B cell (primary cell): Measurements from ENCODE around the gene STON2. TPM values are rescaled to one million over a fixed set of nuclear protein-coding genes. Genes with fewer than 3 reads are reported as not detected.

Experiments
- ATAC-seq: fragments of 200-7000 bp; cut with Tn5 transposase; one replicate; pipeline ENCODE4 v1.10.0; 2021; ENCODE audit warnings: low read depth, mild to moderate bottlenecking, moderate number of reproducible peaks, moderate library complexity
- CTCF ChIA-PET: fragments of 350-600 bp; sonication (Branson Sonifier 250); formaldehyde crosslinking; loops from one replicate; lab custom pipeline; 2021; ENCODE audit warnings: antibody characterized with exemption, inconsistent platforms; lab: Charles Lee
- POLR2A ChIA-PET: fragments of 350-600 bp; sonication (Branson Sonifier 250); formaldehyde crosslinking; loops from one replicate; lab custom pipeline; 2021; ENCODE audit warnings: antibody characterized with exemption; lab: Charles Lee
- DNase-seq: peaks from one replicate; pipeline ENCODE4 v3.0.0; 2013
- H2AFZ ChIP-seq: 2 replicates; pipeline ENCODE4 v1.6.1; 2012; ENCODE audit warnings: mild to moderate bottlenecking, low read depth, low read length; ENCODE audit not compliant: insufficient read depth, poor library complexity, severe bottlenecking
- H3K27ac ChIP-seq, 2 donors: 1 replicate in 1 of 2; 2 replicates in 1 of 2; pipeline ENCODE4 v1.5.1; 2012 to 2013; ENCODE audit warnings: low read length in 2 of 2, mild to moderate bottlenecking in 2 of 2, moderate library complexity in 1 of 2
- H3K27me3 ChIP-seq, 4 experiments: fragments of 200-600 bp in 1 of 4; sonication (generic) in 1 of 4; replicated peaks in 1 of 4; 1 replicate in 2 of 4; 2 replicates in 2 of 4; pipeline versions ENCODE4 v1.6.1 to v1.7.0; 2013 to 2016; ENCODE audit warnings: low read length in 3 of 4, mild to moderate bottlenecking in 2 of 4, mixed read lengths in 1 of 4, moderate library complexity in 1 of 4; ENCODE audit not compliant: insufficient read depth in 4 of 4, control insufficient read depth in 3 of 4; ENCODE audit errors: control extremely low read depth in 1 of 4
- H3K36me3 ChIP-seq, 2 experiments: replicated peaks in 1 of 2; 1 replicate in 1 of 2; 2 replicates in 1 of 2; pipeline versions ENCODE4 v1.6.1 to v1.7.1; 2013; ENCODE audit warnings: low read length in 1 of 2; ENCODE audit not compliant: insufficient read depth in 2 of 2, control insufficient read depth in 1 of 2; ENCODE audit errors: control extremely low read depth in 1 of 2, extremely low read depth in 1 of 2
- H3K4me1 ChIP-seq, 2 donors: fragments of 200-600 bp in 1 of 2; sonication (generic) in 1 of 2; 1 replicate in 1 of 2; 2 replicates in 1 of 2; pipeline versions ENCODE4 v1.5.1 to v1.6.1; 2013 to 2017; ENCODE audit warnings: low read length in 2 of 2; ENCODE audit not compliant: control insufficient read depth in 2 of 2, insufficient read depth in 2 of 2
- H3K4me2 ChIP-seq: replicated peaks from 2 replicates; pipeline ENCODE3; 2012; ENCODE audit warnings: mild to moderate bottlenecking, low read depth, low read length; ENCODE audit not compliant: poor library complexity, severe bottlenecking
- H3K4me3 ChIP-seq, 5 experiments: fragments of 200-600 bp in 1 of 5; sonication (generic) in 1 of 5; 1 replicate in 3 of 5; 2 replicates in 2 of 5; pipeline versions ENCODE4 v1.5.1 to v1.7.0; 2011 to 2016; ENCODE audit warnings: low read length in 4 of 5, mild to moderate bottlenecking in 4 of 5, low read depth in 2 of 5, control low read depth in 1 of 5, moderate library complexity in 1 of 5; ENCODE audit not compliant: insufficient read depth in 1 of 5; ENCODE audit errors: control extremely low read depth in 1 of 5, extremely low read depth in 1 of 5
- H3K79me2 ChIP-seq: fragments of 200-600 bp; sonication (generic); one replicate; pipeline ENCODE4 v1.6.0; 2016; ENCODE audit warnings: low read length; ENCODE audit not compliant: control insufficient read depth, insufficient read depth
- H3K9ac ChIP-seq: fragments of 200-600 bp; sonication (generic); 2 replicates; pipeline ENCODE4 v1.6.1; 2017; ENCODE audit warnings: mild to moderate bottlenecking, low read length, moderate library complexity
- H3K9me3 ChIP-seq, 3 donors: one replicate each; pipeline versions ENCODE4 v1.6.1 to v1.7.1; 2013; ENCODE audit warnings: low read length in 2 of 3; ENCODE audit not compliant: control insufficient read depth in 2 of 3, insufficient read depth in 1 of 3; ENCODE audit errors: control extremely low read depth in 1 of 3
- H4K20me1 ChIP-seq: 2 replicates; pipeline ENCODE4 v1.6.0; 2012; ENCODE audit warnings: mild to moderate bottlenecking, low read length; ENCODE audit not compliant: insufficient read depth, control insufficient read depth, poor library complexity, severe bottlenecking
- H3K27ac Mint-ChIP-seq: one replicate; pipeline ENCODE4 v1.8.0; 2021; ENCODE audit warnings: mixed read lengths
- H3K27me3 Mint-ChIP-seq: one replicate; pipeline ENCODE4 v1.8.0; 2021; ENCODE audit warnings: mixed read lengths
- H3K4me1 Mint-ChIP-seq: one replicate; pipeline ENCODE4 v1.8.0; 2021; ENCODE audit warnings: mixed read lengths
- H3K4me3 Mint-ChIP-seq: one replicate; pipeline ENCODE4 v1.8.0; 2021; ENCODE audit warnings: mixed read lengths
- H3K9me3 Mint-ChIP-seq: one replicate; pipeline ENCODE4 v1.8.0; 2022; ENCODE audit warnings: mixed read lengths; ENCODE audit not compliant: insufficient read depth
- CTCF ChIP-seq: fragments of 200-600 bp; IDR thresholded peaks from one replicate; pipeline ENCODE4 v1.8.0; 2022; ENCODE audit warnings: antibody characterized with exemption, mild to moderate bottlenecking
- EZH2 ChIP-seq: IDR thresholded peaks from 2 replicates; pipeline ENCODE4 v1.6.1; 2012; ENCODE audit warnings: borderline replicate concordance, low read depth, mild to moderate bottlenecking, moderate library complexity, low read length; ENCODE audit not compliant: insufficient read depth, poor library complexity, severe bottlenecking
- WGBS: methylation state at CpG from one replicate; pipeline ENCODE4 v1.1.5; 2013; ENCODE audit warnings: missing lambda C conversion rate; ENCODE audit not compliant: insufficient coverage; 5-methylcytosine and 5-hydroxymethylcytosine counted together
- intact Hi-C: fragments of 100-400 bp; cut with micrococcal nuclease; formaldehyde crosslinking; loops from one replicate; pipeline ENCODE4 v1.10.0; 2022
- polyA plus RNA-seq: library from polyadenylated mRNA; depleted of rRNA; stranded (reverse); fragments of >200 nt; gene quantifications from 2 replicates; pipeline ENCODE4 v1.2.3, GENCODE V29; 2012
- total RNA-seq, 2 donors: library from RNA; stranded (reverse); fragments of 120-200 nt in 1 of 2; gene quantifications; 1 replicate in 1 of 2; 2 replicates in 1 of 2; pipeline versions ENCODE4 v1.2.3 to v1.2.4, GENCODE V29; 2013 to 2022

STON2 gene
- total and polyA plus RNA-seq, 2 donors (not counting 1 experiment from before 2014, with no cell fraction given): 0.03 TPM; not detected in 1

GRCh38 chr14:81312289-81312876 lies 87.7 kb downstream of the STON2 start:
- Histone ChIP-seq H3K4me3 (no peak overlapping the region), H3K4me2 (no peak overlapping the region), H2AFZ (no peak overlapping the region), H3K4me1 (no peaks in the 10 kb centered on the region), H3K9me3 (peaks cover 0 to 4% (median 0%) of the 10 kb centered on the region in 3 donors), H3K9ac (no peak overlapping the region), H3K79me2 (no peaks in the 10 kb centered on the region), H3K36me3 (no peaks in the 10 kb centered on the region), H3K27ac (no peak overlapping the region), H4K20me1 (no peaks in the 10 kb centered on the region), H3K27me3 (peaks cover 0 to 4% (median 1%) of the 10 kb centered on the region in 4 experiments)
- ChIA-PET CTCF (no interaction called here), POLR2A (no interaction called here)
- DNase-seq (no peak), ATAC-seq (no peak)
- WGBS: 83% methylated on average over 2 of the region's 3 CpGs
- no peak overlapping the region for H3K27ac Mint-ChIP-seq
- TF ChIP-seq CTCF (no peak), EZH2 (no peak)
- H3K4me3 Mint-ChIP-seq: no peak overlapping the region
- intact Hi-C loops: no loop called here
- peaks cover 13% of the 10 kb centered on the region for H3K27me3 Mint-ChIP-seq
- H3K4me1 Mint-ChIP-seq: peaks cover 2% of the 10 kb centered on the region
- no peaks in the 10 kb centered on the region for H3K9me3 Mint-ChIP-seq

- Histone ChIP-seq H3K4me3 (no peak overlapping the region), H4K20me1 (no peaks in the 10 kb centered on the region), H3K9me3 (no peaks in the 10 kb centered on the region), H2AFZ (no peak overlapping the region), H3K9ac (no peak overlapping the region), H3K36me3 (no peaks in the 10 kb centered on the region), H3K27me3 (peaks cover 0 to 4% (median 1%) of the 10 kb centered on the region in 4 experiments), H3K79me2 (no peaks in the 10 kb centered on the region), H3K27ac (no peak overlapping the region), H3K4me2 (no peak overlapping the region), H3K4me1 (no peaks in the 10 kb centered on the region)
- TF ChIP-seq CTCF (no peak), EZH2 (no peak)
- ChIA-PET CTCF (no interaction called here), POLR2A (no interaction called here)
- Mint-ChIP-seq H3K9me3 (no peaks in the 10 kb centered on the region), H3K4me1 (peaks cover 2% of the 10 kb centered on the region), H3K4me3 (no peak overlapping the region), H3K27me3 (peaks cover 12% of the 10 kb centered on the region), H3K27ac (no peak overlapping the region)
- DNase-seq: no peak
- ATAC-seq: no peak
- intact Hi-C loops: no loop called here
- 78% methylated on average over 2 of the region's 5 CpGs for WGBS
These were observed 88.3 kb downstream of the STON2 start for GRCh38 chr14:81311778-81312177.
